ENCODE data around the gene CASK.

The CASK gene

GRCh38 chrX:41895826-41896225 is 27.5 kb downstream of the CASK start:
- no peak overlapping the region for H3K4me3 ChIP-seq (ENCODE audit: low read length)
- no peaks in the 10 kb centered on the region for H3K36me3 ChIP-seq (ENCODE audit: insufficient read depth, low read length)
- no peaks in the 10 kb centered on the region for H3K27me3 ChIP-seq (ENCODE audit: insufficient read depth, low read length)
- H3K4me1 ChIP-seq (ENCODE audit: insufficient read depth, low read length) = no peaks in the 10 kb centered on the region
- H3K9me3 ChIP-seq (ENCODE audit: low read length) = peaks cover 2% of the 10 kb centered on the region
- no peak overlapping the region for H2AFZ ChIP-seq (ENCODE audit: low read depth, low read length)

- H2AFZ ChIP-seq (ENCODE audit: low read depth, low read length) = no peak overlapping the region
- H3K36me3 ChIP-seq (ENCODE audit: insufficient read depth, low read length) = no peaks in the 10 kb centered on the region
- H3K4me3 ChIP-seq (ENCODE audit: low read length) = no peak overlapping the region
- no peaks in the 10 kb centered on the region for H3K27me3 ChIP-seq (ENCODE audit: insufficient read depth, low read length)
- H3K4me1 ChIP-seq (ENCODE audit: insufficient read depth, low read length) = no peaks in the 10 kb centered on the region
- no peaks in the 10 kb centered on the region for H3K9me3 ChIP-seq (ENCODE audit: low read length)
These were observed 33.3 kb downstream of the CASK start for GRCh38 chrX:41890026-41890423.

DNA sequence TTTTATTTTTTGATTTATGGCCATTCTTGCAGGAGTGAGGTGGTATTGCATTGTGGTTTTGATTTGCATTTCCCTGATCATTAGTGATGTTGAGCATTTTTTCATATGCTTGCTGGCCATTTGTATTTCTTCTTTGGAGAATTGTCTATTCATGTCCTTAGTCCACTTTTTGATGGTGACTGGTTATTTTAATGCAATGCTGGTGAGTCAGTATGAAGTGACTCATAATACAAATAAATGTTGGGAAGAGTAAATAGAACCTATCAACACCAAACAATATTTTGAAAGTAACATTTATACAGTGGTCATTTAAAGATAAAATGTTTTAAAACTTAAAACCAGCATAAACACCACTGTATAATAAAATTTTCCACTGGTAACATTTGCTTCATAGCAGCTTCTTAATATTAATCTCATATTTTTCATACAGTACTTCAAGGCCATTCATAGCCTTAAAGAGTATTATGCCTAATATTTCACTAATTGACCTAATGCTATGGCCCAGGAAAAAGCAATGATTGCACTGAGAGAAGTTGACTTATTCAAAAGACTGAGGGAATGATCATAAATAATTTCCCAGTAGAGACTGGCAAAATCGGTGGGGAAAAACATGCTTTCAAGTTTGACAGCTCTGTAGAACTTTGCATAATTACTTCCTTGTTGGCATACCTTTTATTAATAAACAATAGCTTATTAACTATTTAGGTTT is 33.9 kb downstream of the CASK start:
- Histone ChIP-seq H3K4me1 (ENCODE audit: insufficient read depth, low read length) (no peaks in the 10 kb centered on the region), H3K27me3 (ENCODE audit: insufficient read depth, low read length) (no peaks in the 10 kb centered on the region), H3K4me3 (ENCODE audit: low read length) (no peak overlapping the region), H2AFZ (ENCODE audit: low read depth, low read length) (no peak overlapping the region), H3K9me3 (ENCODE audit: low read length) (no peaks in the 10 kb centered on the region), H3K36me3 (ENCODE audit: insufficient read depth, low read length) (no peaks in the 10 kb centered on the region)

DNA sequence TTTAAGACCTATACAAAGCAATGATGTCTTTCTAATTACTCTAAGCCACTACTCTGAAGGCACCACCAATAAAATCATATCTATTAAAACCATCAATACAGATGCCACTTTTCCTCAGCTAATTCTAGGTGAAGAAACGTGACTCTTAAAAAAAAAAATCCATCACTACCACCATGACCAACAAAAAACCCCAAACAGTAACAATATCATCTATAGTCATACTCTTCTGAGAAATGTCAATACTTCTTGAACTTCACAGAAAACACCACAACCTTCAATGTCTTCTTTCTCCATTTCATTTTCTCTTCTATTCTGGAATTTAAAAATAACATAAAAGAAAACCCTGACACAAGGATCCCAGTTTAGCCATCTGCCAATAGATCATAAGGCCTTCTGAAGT is 35.7 kb downstream of the CASK start:
- no peaks in the 10 kb centered on the region for H3K27me3 ChIP-seq (ENCODE audit: insufficient read depth, low read length)
- no peaks in the 10 kb centered on the region for H3K9me3 ChIP-seq (ENCODE audit: low read length)
- H3K36me3 ChIP-seq (ENCODE audit: insufficient read depth, low read length) = no peaks in the 10 kb centered on the region
- H2AFZ ChIP-seq (ENCODE audit: low read depth, low read length) = no peak overlapping the region
- H3K4me3 ChIP-seq (ENCODE audit: low read length) = no peak overlapping the region
- H3K4me1 ChIP-seq (ENCODE audit: insufficient read depth, low read length) = no peaks in the 10 kb centered on the region

GRCh38 chrX:41885724-41886123 is 37.6 kb downstream of the CASK start:
- H3K27me3 ChIP-seq (ENCODE audit: insufficient read depth, low read length) = no peaks in the 10 kb centered on the region
- no peaks in the 10 kb centered on the region for H3K36me3 ChIP-seq (ENCODE audit: insufficient read depth, low read length)
- no peaks in the 10 kb centered on the region for H3K9me3 ChIP-seq (ENCODE audit: low read length)
- no peaks in the 10 kb centered on the region for H3K4me1 ChIP-seq (ENCODE audit: insufficient read depth, low read length)
- H2AFZ ChIP-seq (ENCODE audit: low read depth, low read length) = no peak overlapping the region
- no peak overlapping the region for H3K4me3 ChIP-seq (ENCODE audit: low read length)

- H3K9me3 ChIP-seq (ENCODE audit: low read length) = no peaks in the 10 kb centered on the region
- no peaks in the 10 kb centered on the region for H3K4me1 ChIP-seq (ENCODE audit: insufficient read depth, low read length)
- H2AFZ ChIP-seq (ENCODE audit: low read depth, low read length) = no peak overlapping the region
- no peaks in the 10 kb centered on the region for H3K27me3 ChIP-seq (ENCODE audit: insufficient read depth, low read length)
- no peaks in the 10 kb centered on the region for H3K36me3 ChIP-seq (ENCODE audit: insufficient read depth, low read length)
- H3K4me3 ChIP-seq (ENCODE audit: low read length) = no peak overlapping the region
These were observed 42.2 kb downstream of the CASK start for GRCh38 chrX:41881166-41881565.

DNA sequence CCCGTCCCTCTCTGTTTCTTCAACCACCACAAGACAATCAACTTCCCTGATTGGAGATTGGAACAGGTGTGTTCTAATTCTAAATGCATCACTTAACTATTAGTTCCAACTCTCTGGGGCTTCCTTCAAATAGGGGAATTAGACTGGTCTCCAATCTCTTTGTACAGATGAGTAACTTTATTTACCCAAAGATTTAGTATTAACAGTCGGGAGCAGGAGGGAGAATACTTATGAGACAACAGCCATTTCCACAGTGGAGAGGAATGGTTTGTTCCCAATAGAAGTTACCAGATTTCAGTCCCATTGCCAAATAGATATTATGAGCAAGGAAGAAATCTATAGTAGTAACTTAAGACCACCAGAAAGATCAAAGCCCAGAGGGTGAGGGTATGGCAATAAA is 46.2 kb downstream of the CASK start:
- Histone ChIP-seq H3K9me3 (ENCODE audit: low read length) (no peaks in the 10 kb centered on the region), H3K27me3 (ENCODE audit: insufficient read depth, low read length) (no peaks in the 10 kb centered on the region), H3K4me1 (ENCODE audit: insufficient read depth, low read length) (no peaks in the 10 kb centered on the region), H3K4me3 (ENCODE audit: low read length) (no peak overlapping the region), H3K36me3 (ENCODE audit: insufficient read depth, low read length) (no peaks in the 10 kb centered on the region), H2AFZ (ENCODE audit: low read depth, low read length) (no peak overlapping the region)

DNA sequence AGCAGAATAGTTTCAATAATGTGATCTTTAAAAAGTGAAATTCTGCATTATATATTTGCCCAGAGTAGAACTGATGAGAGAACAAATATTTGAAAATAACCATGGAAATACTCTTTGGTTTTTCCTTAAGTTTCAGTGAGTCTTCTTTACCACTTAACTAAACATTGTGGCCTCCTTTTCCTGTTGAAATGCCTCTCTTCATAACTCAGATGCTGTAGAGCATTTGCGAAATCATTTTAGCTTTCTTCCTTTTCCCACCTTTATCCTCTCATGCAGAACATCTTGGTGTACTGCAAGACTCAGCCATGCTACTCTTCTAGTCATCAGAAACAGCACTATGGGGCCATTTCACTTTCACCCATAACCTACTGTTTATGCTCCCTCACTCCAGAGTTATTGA is 48.2 kb downstream of the CASK start:
- Histone ChIP-seq H3K9me3 (ENCODE audit: low read length) (no peaks in the 10 kb centered on the region), H3K4me3 (ENCODE audit: low read length) (no peak overlapping the region), H3K36me3 (ENCODE audit: insufficient read depth, low read length) (no peaks in the 10 kb centered on the region), H2AFZ (ENCODE audit: low read depth, low read length) (no peak overlapping the region), H3K27me3 (ENCODE audit: insufficient read depth, low read length) (no peaks in the 10 kb centered on the region), H3K4me1 (ENCODE audit: insufficient read depth, low read length) (no peaks in the 10 kb centered on the region)

DNA sequence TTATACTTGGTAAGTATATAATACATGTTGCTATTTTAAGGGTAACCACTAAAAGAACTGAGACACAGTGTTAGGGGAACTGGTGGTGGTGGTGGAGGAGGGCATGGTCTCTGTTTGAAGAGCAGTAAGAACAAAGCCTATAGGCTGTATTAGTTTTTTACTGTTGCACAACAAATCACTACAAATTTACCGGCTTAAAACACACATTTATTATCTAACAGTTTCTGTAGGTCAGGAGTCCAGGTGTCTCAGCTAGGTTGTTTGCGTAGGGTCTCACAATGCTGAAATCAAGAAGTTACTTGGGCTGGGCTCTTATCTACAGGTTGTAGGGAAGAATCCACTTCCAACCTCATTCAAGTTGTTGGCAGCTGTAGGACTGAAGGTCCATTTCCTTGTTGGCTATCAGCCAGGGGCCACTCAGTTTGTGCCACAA is 52.6 kb downstream of the CASK start:
- Histone ChIP-seq H3K4me3 (ENCODE audit: low read length) (no peak overlapping the region), H3K4me1 (ENCODE audit: insufficient read depth, low read length) (no peaks in the 10 kb centered on the region), H3K9me3 (ENCODE audit: low read length) (no peaks in the 10 kb centered on the region), H3K27me3 (ENCODE audit: insufficient read depth, low read length) (no peaks in the 10 kb centered on the region), H3K36me3 (ENCODE audit: insufficient read depth, low read length) (no peaks in the 10 kb centered on the region), H2AFZ (ENCODE audit: low read depth, low read length) (no peak overlapping the region)

GRCh38 chrX:41868392-41868977 is 54.9 kb downstream of the CASK start:
- no peaks in the 10 kb centered on the region for H3K9me3 ChIP-seq (ENCODE audit: low read length)
- no peak overlapping the region for H2AFZ ChIP-seq (ENCODE audit: low read depth, low read length)
- no peak overlapping the region for H3K4me3 ChIP-seq (ENCODE audit: low read length)
- no peaks in the 10 kb centered on the region for H3K27me3 ChIP-seq (ENCODE audit: insufficient read depth, low read length)
- H3K36me3 ChIP-seq (ENCODE audit: insufficient read depth, low read length) = no peaks in the 10 kb centered on the region
- H3K4me1 ChIP-seq (ENCODE audit: insufficient read depth, low read length) = no peaks in the 10 kb centered on the region

DNA sequence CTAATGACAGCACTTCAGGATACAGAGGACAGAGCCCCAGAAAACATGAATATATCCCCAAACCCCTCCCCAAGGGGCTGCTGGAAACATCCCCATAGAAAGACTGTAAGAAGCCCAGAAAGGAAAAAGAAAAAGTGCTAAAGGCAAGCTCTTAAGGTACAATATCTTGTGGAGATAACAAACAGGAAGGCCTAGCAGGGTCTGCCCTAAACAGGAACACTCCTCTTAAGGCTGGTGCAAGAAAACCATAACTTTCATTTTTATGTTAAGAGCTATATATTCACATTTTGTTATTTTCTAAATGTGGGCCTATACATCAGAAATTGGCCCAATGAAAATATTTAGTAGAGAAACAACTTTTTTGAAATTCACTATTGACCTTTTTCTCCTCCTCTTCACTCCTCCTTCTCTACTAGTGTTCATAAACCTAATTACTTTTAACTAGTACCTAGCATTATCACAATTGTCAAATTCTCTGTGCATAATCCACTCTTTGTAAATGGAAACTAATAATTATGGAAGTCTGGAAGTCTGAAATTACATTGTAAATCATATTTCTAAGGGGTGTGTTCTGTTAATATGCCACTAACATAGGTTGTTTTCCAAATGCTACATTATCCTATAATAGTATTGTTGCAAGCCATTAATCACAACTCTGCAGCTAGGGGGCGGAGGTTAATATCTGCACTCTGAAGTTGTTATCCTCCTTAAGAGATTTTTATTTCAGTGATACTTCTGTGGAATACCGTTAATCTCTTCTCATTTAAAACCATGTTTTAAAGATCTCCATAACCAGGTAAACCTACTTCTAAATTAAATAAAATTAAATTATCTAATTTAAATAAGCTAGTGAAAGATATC is 59.8 kb downstream of the CASK start:
- Histone ChIP-seq H3K27me3 (ENCODE audit: insufficient read depth, low read length) (no peaks in the 10 kb centered on the region), H3K36me3 (ENCODE audit: insufficient read depth, low read length) (no peaks in the 10 kb centered on the region), H3K4me3 (ENCODE audit: low read length) (no peak overlapping the region), H2AFZ (ENCODE audit: low read depth, low read length) (no peak overlapping the region), H3K4me1 (ENCODE audit: insufficient read depth, low read length) (no peaks in the 10 kb centered on the region), H3K9me3 (ENCODE audit: low read length) (no peaks in the 10 kb centered on the region)

- no peaks in the 10 kb centered on the region for H3K4me1 ChIP-seq (ENCODE audit: insufficient read depth, low read length)
- H2AFZ ChIP-seq (ENCODE audit: low read depth, low read length) = no peak overlapping the region
- H3K27me3 ChIP-seq (ENCODE audit: insufficient read depth, low read length) = no peaks in the 10 kb centered on the region
- H3K36me3 ChIP-seq (ENCODE audit: insufficient read depth, low read length) = no peaks in the 10 kb centered on the region
- no peak overlapping the region for H3K4me3 ChIP-seq (ENCODE audit: low read length)
- no peaks in the 10 kb centered on the region for H3K9me3 ChIP-seq (ENCODE audit: low read length)
These were observed 60.7 kb downstream of the CASK start for GRCh38 chrX:41862562-41863184.

GRCh38 chrX:41858161-41858775 is 65.1 kb downstream of the CASK start:
- H3K36me3 ChIP-seq (ENCODE audit: insufficient read depth, low read length) = no peaks in the 10 kb centered on the region
- H3K27me3 ChIP-seq (ENCODE audit: insufficient read depth, low read length) = no peaks in the 10 kb centered on the region
- H3K4me1 ChIP-seq (ENCODE audit: insufficient read depth, low read length) = no peaks in the 10 kb centered on the region
- H2AFZ ChIP-seq (ENCODE audit: low read depth, low read length) = no peak overlapping the region
- H3K9me3 ChIP-seq (ENCODE audit: low read length) = no peaks in the 10 kb centered on the region
- H3K4me3 ChIP-seq (ENCODE audit: low read length) = no peak overlapping the region

Measured in neuron (in vitro differentiated cells).